NCI-H2171 treated with DMSO at 0.1 percent for 48 hours (cell line): ENCODE data around the gene UBAC2.
"Not testable (repeated sequence)": the region's sequence is repeated elsewhere in the genome, so short reads cannot be mapped to it uniquely, and the experiment has no call there.

Experiments
- DNase-seq: peaks from one replicate; lab custom pipeline; 2025; lab: John Stamatoyannopoulos, UW

The UBAC2 gene

DNA sequence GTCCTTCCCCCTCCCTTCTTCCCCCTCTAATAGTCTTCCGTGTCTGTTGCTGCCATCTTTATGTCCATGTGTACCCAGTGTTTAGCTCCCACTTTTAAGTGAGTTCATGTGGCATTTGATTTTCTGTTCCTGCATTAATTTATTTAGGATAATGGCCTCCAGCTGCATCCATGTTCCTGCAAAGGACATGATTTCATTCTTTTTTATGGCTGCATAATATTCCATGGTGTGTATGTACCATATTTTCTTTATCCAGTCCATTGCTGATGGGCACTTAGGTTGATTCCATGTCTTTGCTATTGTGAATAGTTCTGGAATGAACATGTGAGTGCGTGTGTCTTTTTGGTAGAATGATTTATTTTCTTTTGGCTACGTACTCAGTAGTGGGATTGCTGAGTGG, 48.5 kb downstream of the UBAC2 start:
- not testable (repeated sequence) for DNase-seq

DNA sequence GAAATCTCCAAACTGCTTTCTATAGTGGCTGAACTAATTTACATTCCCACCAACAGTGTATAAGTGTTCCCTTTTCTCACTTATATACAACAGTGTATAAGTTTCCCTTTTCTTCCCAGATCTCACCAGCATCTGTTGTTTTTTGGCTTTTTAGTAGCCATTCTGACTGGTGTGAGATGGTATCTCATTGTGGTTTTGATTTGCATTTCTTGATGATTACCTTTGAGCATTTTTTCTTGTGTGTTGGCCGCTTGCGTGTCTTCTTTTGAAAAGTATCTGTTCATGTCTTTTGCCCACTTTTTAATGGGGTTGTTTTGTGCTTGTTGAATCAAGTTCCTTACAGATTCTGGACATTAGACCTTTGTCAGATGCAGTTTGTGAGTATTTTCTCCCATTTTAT, 49.0 kb downstream of the UBAC2 start:
- DNase-seq = not testable (repeated sequence)

DNA sequence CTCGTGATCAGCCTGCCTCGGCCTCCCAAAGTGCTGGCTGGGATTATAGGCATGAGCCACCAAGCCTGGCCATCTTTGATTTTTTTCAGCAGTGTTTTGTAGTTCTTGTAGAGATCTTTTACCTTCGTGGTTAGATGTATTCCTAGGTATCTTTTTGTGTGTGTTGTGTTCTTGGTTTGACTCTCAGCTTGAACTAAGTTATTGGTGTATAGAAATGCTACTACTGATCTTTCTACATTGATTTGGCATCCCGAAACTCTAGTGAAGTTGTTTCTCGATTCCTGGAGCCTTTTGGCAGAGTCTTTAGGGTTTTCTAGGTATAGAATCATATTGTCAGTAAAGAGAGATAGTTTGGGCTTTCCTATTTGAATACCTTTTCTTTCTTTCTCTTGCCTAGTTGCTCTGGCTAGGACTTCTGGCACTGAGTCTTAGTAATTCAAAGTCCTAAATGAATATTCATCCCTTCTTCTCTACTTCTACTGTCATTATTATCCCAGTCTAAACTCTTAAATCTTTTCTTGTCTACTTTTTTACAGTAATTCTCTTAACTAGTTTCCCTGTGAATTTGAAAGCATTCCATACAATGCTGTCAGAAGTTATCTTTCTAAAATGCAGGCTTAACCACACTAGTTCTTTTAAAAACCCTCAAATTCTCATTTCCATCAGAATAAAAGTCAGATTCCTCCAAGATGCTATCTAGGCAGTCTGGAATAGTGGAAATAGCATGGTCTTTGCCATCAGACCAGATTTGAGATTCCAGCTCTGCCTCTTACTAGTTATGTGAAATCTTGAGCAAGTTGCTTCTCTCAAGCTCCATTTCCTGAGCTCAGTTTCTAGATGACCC, 50.5 kb downstream of the UBAC2 start:
- no peak for DNase-seq

DNA sequence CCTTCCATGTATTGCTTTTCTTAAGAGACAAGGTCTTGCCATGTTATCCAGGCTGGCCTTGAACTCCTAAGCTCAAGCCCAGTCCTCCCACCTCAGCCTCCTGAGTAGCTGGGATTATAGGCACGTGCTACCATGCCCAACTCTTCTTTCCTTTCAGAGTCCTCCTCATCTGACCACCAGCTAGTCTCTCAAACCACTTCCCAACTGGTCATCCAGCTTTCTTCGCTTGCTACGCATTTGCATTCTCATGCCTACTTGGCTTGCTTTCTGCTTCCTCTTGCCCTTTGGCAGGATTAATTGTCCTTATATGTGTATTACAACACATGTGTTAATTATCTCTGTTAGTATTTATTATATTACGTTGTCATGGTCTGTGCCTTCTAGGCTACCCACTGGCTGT, 51.3 kb downstream of the UBAC2 start:
- no peak for DNase-seq

DNA sequence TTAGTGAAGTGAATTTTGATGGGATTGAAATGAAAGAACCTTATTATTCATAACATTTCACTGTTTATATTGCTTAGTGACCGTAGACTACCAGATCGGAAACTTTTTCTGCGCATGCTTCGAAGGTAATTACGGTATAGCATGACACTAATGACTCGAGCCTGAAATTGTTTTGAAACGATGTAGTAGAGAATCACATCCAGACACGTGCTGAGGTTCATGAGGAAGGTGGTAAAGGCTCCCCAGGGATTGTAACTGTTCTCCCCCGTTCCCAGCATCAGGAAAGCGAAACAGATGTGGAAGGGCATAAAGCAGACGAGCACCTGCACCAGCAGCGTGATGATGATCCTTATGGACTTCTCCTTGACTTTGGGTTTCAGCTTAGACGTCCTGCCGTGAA, 54.2 kb downstream of the UBAC2 start:
- no peak for DNase-seq

DNA sequence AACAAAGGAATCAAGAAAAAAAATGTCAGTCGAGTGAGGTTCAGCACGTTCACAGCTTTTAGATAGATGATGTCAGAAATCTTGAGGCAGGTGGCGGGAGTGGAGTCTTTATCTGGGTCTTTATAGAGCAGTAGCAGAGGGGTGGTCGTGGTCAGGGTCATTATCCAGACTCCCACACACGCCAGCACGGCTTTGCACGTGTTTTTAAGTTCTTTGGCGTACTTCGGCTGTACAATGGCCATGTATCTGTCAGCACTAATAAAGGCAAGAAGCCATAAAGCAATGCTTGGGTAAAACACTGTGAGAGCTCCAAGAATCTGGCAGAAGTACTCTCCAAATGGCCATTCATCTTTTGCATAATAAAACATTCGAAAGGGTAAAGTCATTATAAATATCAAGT, 54.6 kb downstream of the UBAC2 start:
- DNase-seq = no peak

DNA sequence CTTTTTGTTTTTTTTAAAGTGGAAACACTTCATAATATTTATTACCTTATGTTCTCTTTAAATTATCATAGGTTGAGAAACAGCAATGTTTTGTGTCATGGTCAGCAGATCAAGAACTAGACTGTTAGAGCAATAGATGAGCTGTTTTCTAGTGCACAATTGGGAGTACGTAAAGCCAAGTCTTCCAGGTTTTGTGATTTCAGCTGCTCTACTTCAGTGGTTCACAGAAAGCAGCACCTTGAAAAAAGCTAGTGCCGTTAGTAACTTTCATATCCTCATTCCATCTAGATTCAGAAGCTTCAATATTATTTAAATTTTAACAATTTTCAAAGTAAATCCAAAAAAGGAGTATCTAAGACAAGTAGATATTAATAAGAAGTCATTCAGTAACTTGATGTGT, 55.6 kb downstream of the UBAC2 start:
- no peak for DNase-seq

DNA sequence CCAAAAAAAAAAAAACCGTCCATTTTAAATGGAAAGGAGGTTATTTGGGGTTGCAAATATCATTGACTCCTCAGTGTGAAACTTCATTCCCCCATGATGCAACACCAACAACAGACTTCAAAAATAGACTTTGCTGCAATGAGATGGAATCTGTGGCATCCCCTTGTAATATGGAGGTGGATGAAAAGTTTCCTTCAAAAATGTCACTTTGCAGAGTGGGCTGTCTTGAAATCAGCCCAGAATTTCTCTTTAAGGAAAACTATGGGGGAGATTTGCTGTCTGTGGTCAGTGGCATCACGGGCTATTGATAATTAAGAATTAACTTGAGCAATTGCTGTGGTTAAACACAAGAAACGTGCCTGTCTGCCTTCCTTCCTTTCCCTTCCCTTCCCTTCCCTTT, 56.1 kb downstream of the UBAC2 start:
- no peak for DNase-seq

DNA sequence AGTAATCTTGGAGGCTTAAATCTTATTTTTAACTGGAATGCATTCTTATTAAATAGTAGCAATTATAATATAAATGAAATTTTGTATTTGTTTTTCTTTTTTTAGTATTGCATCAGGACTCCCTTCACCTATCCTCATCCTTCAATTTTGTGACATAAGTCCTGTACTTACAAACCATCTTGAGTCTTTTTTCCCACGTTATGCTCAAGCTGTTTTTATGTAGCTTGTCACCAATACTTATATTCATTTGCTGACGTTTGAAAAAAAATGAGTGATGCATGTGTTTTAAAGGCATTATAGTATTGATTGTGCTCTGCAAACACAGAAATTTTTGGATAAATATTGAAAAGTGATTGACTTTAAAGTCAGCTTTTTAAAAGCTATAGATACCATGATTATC, 56.6 kb downstream of the UBAC2 start:
- no peak for DNase-seq

DNA sequence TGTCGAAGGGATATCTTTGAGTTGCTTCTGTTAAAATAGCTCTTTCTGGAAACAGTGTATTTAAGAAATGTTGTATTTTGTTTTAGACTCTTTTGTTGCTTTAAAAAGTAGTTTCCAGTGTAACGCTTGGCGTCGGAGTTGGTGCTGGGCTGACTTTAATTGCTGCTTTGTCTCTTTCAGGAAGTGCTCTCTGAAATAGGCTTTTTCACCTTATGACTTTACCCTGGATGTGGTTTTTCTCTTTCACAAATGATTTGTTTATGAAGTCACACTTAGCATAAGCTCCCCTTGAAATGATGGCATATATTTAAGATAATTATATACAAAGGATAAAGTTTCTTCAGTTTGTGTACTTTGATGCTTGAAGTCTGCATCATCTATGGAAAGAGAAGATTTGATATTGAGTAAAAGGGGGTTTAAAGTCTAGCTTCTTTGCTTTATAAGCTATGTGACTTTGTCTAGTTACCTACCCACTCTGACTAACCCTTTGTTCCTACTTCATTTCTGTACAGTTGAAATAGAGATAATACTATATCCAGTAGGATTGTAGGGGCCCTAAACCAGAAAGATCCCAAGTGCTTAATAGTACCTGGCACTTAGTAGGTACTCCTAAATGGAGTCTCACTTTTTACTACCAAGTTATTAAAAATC, 57.7 kb downstream of the UBAC2 start, which contains the start of gene GPR18:
GPR18 (minus strand) TSS at position 170 of the 651 bp plus-strand sequence. CDS start 2,507 bp downstream, outside the sequence.
- DNase-seq = no peak

DNA sequence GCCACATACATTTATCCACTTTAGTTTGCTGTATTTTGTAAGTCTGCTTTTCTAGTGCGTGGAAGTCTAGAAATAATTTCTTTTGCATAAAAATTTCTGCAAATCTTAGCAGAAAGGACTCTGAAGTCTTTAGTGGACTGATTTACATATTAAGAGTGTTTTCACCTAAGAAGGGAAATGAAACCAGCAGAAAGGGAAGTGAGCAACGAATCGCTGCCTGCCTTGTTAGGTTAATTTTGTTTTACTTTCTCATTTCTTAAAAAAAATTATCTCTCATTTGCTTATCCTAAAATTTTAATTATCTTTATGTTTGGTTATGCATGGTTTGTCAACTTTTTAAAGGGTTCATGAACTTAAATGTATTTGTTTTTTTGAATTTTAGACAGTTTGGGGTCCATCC, 58.3 kb downstream of the UBAC2 start:
- no peak for DNase-seq

DNA sequence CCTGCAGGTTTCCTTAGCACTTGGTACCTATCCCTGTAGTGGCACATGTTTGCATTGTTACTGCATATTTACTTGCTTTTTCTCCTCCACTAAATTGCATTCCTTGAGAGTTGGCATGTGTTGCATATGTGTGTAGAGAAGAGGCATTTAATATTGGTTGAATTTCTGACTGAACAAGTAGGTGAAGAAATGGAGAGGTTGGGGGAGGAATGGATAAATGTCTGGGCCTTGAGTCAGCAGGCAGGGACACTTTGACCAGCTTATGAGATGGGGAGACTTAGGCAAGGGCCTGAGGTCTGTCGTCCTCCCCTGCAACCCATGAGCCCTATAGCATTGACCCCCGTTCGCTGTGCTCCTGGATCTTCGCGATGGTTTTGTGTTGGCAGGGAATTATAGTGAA, 59.6 kb downstream of the UBAC2 start:
- no peak for DNase-seq

DNA sequence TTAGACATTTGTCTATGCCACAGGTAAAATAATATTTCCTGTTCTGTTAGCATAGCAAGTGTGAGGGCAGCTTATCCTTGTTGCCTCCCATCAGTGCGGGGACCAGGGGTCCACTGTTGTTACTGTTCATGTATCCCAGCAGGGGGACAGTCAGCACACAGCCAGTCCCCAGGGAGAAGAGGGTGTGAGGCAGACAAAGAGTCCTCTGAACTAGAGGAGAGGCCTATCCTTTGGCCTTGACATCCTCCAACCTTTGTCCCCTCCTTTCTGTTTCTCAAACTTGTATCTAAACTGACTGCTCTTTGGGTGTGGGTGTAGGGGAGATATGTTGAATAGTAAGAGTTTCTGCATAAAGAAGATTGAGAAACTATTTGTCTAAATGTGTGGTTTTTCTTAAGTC, 60.4 kb downstream of the UBAC2 start:
- DNase-seq = no peak

DNA sequence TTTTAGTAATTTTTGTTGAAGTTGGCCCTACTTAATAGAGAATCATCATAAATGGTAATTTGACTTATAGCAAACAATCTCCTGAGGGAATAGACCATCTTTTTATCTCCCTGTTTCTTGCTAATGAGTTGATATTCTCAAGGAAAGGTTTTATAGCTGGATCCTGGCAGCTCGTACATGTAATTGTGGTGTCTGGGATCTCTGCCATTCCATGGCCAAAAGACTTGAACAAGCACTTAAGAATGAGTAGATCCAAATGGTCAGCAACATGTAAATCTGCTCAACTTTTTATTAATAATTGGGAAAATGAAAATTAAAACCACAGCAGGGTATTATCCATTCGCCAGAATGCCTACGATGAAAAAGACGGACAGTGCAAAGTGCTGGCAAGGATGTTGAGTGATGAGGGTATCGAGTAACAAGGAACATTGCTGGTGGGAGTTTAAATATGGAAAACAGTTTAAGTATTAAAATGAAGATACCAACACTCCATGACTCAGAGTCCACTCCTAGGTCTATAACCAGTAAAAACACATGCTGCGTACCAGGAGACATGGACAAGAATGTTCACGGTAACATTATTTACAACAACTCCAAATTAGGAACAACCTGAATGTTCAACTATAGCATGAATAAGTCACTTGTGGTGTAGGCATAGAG, 62.6 kb downstream of the UBAC2 start:
- no peak for DNase-seq

DNA sequence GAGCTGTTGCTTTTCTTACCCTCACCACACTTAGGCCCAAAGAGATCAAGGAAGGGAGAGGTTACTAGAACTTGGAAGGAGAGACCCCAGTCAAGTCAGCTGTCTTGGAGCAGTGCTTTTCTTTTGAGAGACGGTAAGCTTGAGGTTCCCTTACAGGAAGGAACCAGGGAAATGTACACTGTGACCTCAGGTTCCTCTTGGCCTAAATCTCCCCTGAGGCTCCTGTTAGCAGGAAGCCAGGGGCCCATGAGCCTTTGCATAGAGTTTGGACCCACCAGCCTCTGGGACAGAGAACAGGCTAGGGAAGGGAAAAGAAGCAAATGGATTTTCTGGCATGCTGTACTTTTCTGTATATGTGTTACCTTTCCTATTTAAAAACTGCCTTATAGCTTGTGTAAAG, 63.4 kb downstream of the UBAC2 start:
- DNase-seq = no peak

DNA sequence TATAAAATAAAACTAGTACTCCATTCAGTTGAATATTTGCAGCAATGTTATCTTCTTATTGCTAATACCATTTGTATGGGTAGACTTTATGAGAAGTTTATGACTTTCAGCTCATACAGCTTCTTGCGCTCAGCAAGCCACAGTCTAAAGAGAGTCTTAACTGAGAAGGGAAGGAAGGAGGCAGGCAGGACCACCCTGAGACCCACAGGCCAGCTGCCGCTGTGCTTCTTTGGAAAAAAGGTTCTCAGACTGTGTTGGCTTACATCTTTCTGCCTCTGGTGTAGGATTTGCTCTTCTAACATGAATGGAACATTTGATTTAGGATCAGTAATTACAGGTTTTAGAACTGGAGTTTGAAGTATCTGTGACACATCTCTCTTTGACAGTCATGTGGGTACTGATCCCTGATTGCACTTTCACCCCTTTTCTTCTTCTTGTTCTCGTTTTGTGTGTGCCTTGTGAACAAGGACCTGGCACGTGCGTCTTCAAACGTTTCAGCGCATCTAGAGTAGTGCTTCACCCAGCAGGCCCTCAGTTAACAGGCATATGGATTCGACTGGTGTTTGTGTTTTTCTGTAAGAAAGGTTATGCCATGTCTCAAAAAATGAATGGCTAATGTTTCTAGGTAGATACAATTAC, 64.6 kb downstream of the UBAC2 start:
- no peak for DNase-seq

DNA sequence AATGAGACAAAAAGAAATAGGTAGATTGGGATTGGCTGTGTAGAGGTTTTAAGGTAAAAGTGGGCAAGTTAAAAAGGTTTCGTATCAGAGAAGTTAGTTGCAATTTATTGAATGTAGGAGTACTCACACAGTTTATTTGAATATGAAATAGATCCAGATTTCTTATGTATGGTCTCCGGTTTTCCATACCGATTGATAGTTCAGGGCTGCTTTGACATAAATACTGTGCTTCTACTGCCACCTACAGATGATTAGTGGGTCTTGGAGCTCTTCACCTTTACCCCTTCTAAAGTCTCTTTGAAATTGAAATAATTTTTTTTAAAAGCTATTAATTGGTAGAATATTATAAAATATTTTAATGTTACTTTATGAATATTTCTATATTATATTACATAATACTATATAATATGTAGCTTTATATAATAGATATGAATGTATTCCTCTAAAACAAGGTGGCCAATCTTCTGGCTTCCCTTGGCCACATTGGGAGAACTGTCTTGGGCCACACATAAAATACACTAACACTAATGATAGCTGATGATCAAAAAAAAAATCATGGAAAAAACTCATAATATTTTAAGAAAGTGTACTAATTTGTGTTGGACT, 65.3 kb downstream of the UBAC2 start:
- DNase-seq = peak; percentile 64

DNA sequence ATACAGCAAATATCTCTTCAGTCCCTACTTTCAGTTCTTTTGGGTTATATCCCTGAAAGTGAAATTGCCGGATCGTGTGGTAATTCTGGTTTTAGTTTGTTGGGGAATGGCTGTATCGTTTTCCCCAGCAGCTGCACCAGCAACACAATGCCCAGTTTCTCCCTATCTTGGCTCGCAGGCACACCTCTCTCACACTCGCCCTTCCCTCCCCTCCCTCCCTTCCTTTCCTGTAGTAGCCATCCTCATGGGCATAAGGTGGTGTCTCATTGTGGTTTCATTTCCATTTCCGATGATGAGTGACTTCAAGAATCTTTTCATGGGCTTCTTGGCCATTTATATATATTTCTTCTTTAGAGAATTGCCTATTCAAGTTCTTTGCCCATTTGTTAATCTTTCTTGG, 66.2 kb downstream of the UBAC2 start:
- DNase-seq = no peak

DNA sequence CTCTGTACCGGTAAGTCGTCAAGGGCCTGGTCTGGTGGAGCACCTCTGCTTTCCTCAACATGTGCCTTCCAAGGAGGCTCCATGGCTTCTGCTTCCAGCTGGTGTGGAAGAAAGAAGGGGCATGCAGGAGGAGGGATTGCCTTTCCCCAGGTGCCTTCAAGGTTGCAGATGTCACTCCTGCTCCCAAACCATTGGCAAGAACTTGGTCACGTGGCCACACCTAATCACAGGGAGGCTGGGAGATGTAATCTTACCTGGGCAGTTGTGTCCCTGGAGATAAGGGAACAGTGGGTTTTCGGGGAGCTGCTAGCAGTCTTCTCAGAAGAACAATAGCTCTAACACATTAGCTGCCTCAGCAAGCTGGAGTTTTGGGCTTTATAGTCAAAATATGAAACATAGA, 67.3 kb downstream of the UBAC2 start:
- DNase-seq = peak; percentile 49

DNA sequence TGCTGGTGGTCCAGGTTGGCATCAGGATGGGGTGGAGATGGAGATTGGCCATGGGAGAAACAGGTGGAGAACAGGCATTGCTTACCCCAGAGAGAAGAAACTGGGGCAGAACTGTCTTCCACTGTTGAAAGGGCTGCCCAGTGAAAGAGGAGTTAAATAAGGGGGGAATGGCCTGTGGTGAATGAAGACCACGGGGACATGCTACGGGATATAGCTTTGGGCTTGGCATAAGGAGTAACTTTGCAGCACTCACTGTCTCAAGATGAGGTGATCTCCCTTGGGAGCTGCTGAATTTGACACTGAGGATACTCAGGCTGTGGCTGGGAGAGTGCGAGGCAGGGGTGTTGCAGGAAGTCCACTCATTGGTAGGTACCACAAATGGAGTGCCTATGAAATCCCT, 68.2 kb downstream of the UBAC2 start:
- no peak for DNase-seq

DNA sequence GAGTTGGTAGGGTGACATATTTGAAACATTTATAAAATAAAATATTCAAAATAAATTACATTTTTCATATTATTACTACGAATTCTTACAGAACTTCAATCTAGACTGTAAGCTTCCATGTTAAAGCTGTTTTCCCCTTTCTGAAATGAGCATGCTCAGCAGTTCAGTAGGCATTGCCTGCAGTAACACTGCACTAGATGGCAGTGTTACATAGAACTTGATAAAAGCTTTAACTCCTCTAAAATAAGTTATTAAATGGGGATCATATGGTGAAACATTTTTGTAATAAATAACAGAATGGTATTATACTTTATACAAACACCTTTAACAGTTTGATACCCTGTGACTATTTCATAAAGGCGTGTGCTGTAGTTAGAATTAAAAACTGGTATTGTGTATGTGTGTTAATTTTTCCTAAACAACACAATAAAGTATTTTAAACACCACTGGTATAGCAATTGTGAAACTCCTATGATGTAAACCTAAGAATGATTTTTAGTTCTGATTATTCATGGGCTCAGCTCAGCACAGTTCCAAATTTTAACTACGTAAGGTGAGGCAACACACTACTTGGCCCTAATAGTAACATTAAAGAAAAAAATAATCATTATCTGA, 69.1 kb downstream of the UBAC2 start:
- DNase-seq = peak; percentile 53

DNA sequence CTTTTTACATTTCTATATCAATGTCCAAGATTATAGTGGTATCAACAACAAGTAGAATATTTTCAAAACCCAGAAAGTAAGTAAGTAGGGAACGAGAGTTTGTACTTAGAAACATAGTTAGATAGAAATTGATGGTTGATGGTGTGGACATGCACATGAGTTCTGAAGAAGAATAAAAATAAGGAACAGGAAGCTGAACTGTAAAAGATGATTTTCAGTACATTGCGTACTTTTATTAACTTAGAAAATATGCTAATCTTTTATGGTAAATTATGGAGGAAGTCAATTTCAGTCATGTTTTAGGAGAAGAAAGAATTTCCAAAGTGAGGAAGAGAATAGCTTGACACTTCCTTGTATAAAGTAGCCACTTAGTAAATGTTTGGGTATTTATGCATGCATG, 69.9 kb downstream of the UBAC2 start:
- DNase-seq = no peak
